Gastrocnemius medialis (tissue), 4 donors: ENCODE data around the gene TGFBRAP1.

Experiments
- CTCF ChIP-seq, 5 experiments: fragments of 450-650 bp in 3 of 5; fragments of 200-600 bp in 2 of 5; sonication (generic) in 2 of 5; IDR thresholded peaks in 4 of 5; conservative IDR thresholded peaks in 1 of 5; 1 replicate in 4 of 5; 2 replicates in 1 of 5; pipeline ENCODE4 v1.5.1; 2016 to 2019; ENCODE audit warnings: antibody characterized with exemption in 5 of 5, mild to moderate bottlenecking in 3 of 5, moderate library complexity in 3 of 5
- POLR2A ChIP-seq, 2 donors: fragments of 450-650 bp; IDR thresholded peaks; one replicate each; pipeline ENCODE4 v1.6.1; 2017; ENCODE audit warnings: antibody characterized with exemption in 2 of 2, mild to moderate bottlenecking in 2 of 2, moderate library complexity in 2 of 2

GRCh38 chr2:105294844-105295481, 34.6 kb downstream of the TGFBRAP1 start:
- TF ChIP-seq CTCF (IDR thresholded peaks at IDR 0.05 in 4 of 5, conservative IDR thresholded peaks at IDR 0.05 in 1 of 5) (no peak), POLR2A (IDR thresholded peaks at IDR 0.05) (no peak)
